ENCODE results near the gene CYP3A4. TPM values are rescaled to one million over a fixed set of nuclear protein-coding genes. Genes with fewer than 3 reads are reported as not detected.
"Not testable (repeated sequence)": the region's sequence is repeated elsewhere in the genome, so short reads cannot be mapped to it uniquely, and the experiment has no call there.

CYP3A4 gene
- total RNA-seq, 5 donors from 2014 or later (not counting 1 experiment from before 2014, with no cell fraction given): 0.16 to 0.66 (median 0.53) TPM; not detected in 2

- ChIA-PET POLR2A (no interaction called here), CTCF (no interaction called here)
- peaks cover 2 to 11% of the 10 kb centered on the region in 2 donors for H3K27me3 Mint-ChIP-seq
- DNase-seq (no peak), ATAC-seq (replicated peaks in 1 of 4) (no peak)
- Histone ChIP-seq H3K27ac (ENCODE audit: low read length) (no peak overlapping the region), H3K4me1 (ENCODE audit: control insufficient read depth in 1 of 2, extremely low read depth in 1 of 2, insufficient read depth in 2 of 2, low read length in 2 of 2) (peaks cover 0 to 2% of the 10 kb centered on the region in 2 experiments), H3K27me3 (replicated peaks in 1 of 2; ENCODE audit: control insufficient read depth in 2 of 2, extremely low read depth in 1 of 2, insufficient read depth in 2 of 2, low read length in 1 of 2) (peaks cover 0 to 3% of the 10 kb centered on the region in 2 experiments), H3K36me3 (ENCODE audit: control insufficient read depth in 2 of 2, extremely low read depth in 1 of 2, insufficient read depth in 1 of 2, low read length in 1 of 2) (no peaks in the 10 kb centered on the region), H3K9me3 (no peaks in the 10 kb centered on the region), H3K4me3 (ENCODE audit: control insufficient read depth in 1 of 2, extremely low read depth in 1 of 2, low read length in 1 of 2) (no peak overlapping the region)
- no peaks in the 10 kb centered on the region for H3K9me3 Mint-ChIP-seq
- H3K27ac Mint-ChIP-seq: no peak overlapping the region
- no peaks in the 10 kb centered on the region for H3K36me3 Mint-ChIP-seq
- peaks cover 0 to 19% (median 6%) of the 10 kb centered on the region in 3 donors for H3K4me1 Mint-ChIP-seq
- no CpG with 5 or more reads among the region's 4 CpGs for WGBS (ENCODE audit: insufficient coverage)
- H3K4me3 Mint-ChIP-seq: no peak overlapping the region
Observed at GRCh38 chr7:99789441-99790070, 5.6 kb upstream of the CYP3A4 start.

- peaks cover 0 to 19% (median 6%) of the 10 kb centered on the region in 3 donors for H3K4me1 Mint-ChIP-seq
- Histone ChIP-seq H3K27me3 (replicated peaks in 1 of 2; ENCODE audit: control insufficient read depth in 2 of 2, extremely low read depth in 1 of 2, insufficient read depth in 2 of 2, low read length in 1 of 2) (peaks cover 0 to 4% of the 10 kb centered on the region in 2 experiments), H3K9me3 (no peaks in the 10 kb centered on the region), H3K4me1 (ENCODE audit: control insufficient read depth in 1 of 2, extremely low read depth in 1 of 2, insufficient read depth in 2 of 2, low read length in 2 of 2) (peaks cover 0 to 2% of the 10 kb centered on the region in 2 experiments), H3K27ac (ENCODE audit: low read length) (no peak overlapping the region), H3K36me3 (ENCODE audit: control insufficient read depth in 2 of 2, extremely low read depth in 1 of 2, insufficient read depth in 1 of 2, low read length in 1 of 2) (no peaks in the 10 kb centered on the region), H3K4me3 (ENCODE audit: control insufficient read depth in 1 of 2, extremely low read depth in 1 of 2, low read length in 1 of 2) (no peak overlapping the region)
- ChIA-PET CTCF (no interaction called here), POLR2A (no interaction called here)
- no CpG with 5 or more reads among the region's 2 CpGs for WGBS (ENCODE audit: insufficient coverage)
- DNase-seq: peak in 1 of 35 experiments; percentile 3
- H3K36me3 Mint-ChIP-seq: no peaks in the 10 kb centered on the region
- H3K9me3 Mint-ChIP-seq: no peaks in the 10 kb centered on the region
- no peak overlapping the region for H3K27ac Mint-ChIP-seq
- H3K4me3 Mint-ChIP-seq: no peak overlapping the region
- ATAC-seq (replicated peaks in 1 of 4): no peak
- H3K27me3 Mint-ChIP-seq: peaks cover 6 to 16% of the 10 kb centered on the region in 2 donors
Observed at GRCh38 chr7:99788554-99788953, 4.6 kb upstream of the CYP3A4 start.

- H3K27me3 ChIP-seq (replicated peaks in 1 of 2; ENCODE audit: control insufficient read depth in 2 of 2, extremely low read depth in 1 of 2, insufficient read depth in 2 of 2, low read length in 1 of 2): peaks cover 0 to 4% of the 10 kb centered on the region in 2 experiments
- no peak overlapping the region for H3K27ac Mint-ChIP-seq
- H3K9me3 ChIP-seq: no peaks in the 10 kb centered on the region
- WGBS (ENCODE audit: insufficient coverage): 83% methylated on average over 1 of the region's 3 CpGs
- H3K4me1 Mint-ChIP-seq: peaks cover 0 to 19% (median 6%) of the 10 kb centered on the region in 3 donors
- H3K36me3 Mint-ChIP-seq: no peaks in the 10 kb centered on the region
- H3K27ac ChIP-seq (ENCODE audit: low read length): no peak overlapping the region
- ChIA-PET POLR2A (no interaction called here), CTCF (no interaction called here)
- ATAC-seq (replicated peaks in 1 of 4) (no peak), DNase-seq (no peak)
- H3K27me3 Mint-ChIP-seq: peaks cover 6 to 16% of the 10 kb centered on the region in 2 donors
- H3K4me3 ChIP-seq (ENCODE audit: control insufficient read depth in 1 of 2, extremely low read depth in 1 of 2, low read length in 1 of 2): no peak overlapping the region
- H3K4me1 ChIP-seq (ENCODE audit: control insufficient read depth in 1 of 2, extremely low read depth in 1 of 2, insufficient read depth in 2 of 2, low read length in 2 of 2): peaks cover 0 to 2% of the 10 kb centered on the region in 2 experiments
- H3K9me3 Mint-ChIP-seq: no peaks in the 10 kb centered on the region
- H3K36me3 ChIP-seq (ENCODE audit: control insufficient read depth in 2 of 2, extremely low read depth in 1 of 2, insufficient read depth in 1 of 2, low read length in 1 of 2): no peaks in the 10 kb centered on the region
- H3K4me3 Mint-ChIP-seq: no peak overlapping the region
Observed at GRCh38 chr7:99786726-99787335, 2.8 kb upstream of the CYP3A4 start.

- H3K27me3 ChIP-seq (replicated peaks in 1 of 2; ENCODE audit: control insufficient read depth in 2 of 2, extremely low read depth in 1 of 2, insufficient read depth in 2 of 2, low read length in 1 of 2); H3K9me3 ChIP-seq; H3K36me3 Mint-ChIP-seq; H3K9me3 Mint-ChIP-seq; POLR2A ChIA-PET; ATAC-seq (replicated peaks in 1 of 4); H3K4me3 ChIP-seq (ENCODE audit: control insufficient read depth in 1 of 2, extremely low read depth in 1 of 2, low read length in 1 of 2); H3K27ac ChIP-seq (ENCODE audit: low read length); CTCF ChIA-PET; H3K4me3 Mint-ChIP-seq; H3K36me3 ChIP-seq (ENCODE audit: control insufficient read depth in 2 of 2, extremely low read depth in 1 of 2, insufficient read depth in 1 of 2, low read length in 1 of 2); H3K4me1 ChIP-seq (ENCODE audit: control insufficient read depth in 1 of 2, extremely low read depth in 1 of 2, insufficient read depth in 2 of 2, low read length in 2 of 2); H3K27ac Mint-ChIP-seq; DNase-seq: not testable (repeated sequence)
- Mint-ChIP-seq H3K27me3 (peaks cover 6 to 16% of the 10 kb centered on the region in 2 donors), H3K4me1 (peaks cover 0 to 19% (median 6%) of the 10 kb centered on the region in 3 donors)
- WGBS (ENCODE audit: insufficient coverage): 94% methylated on average over 2 of the region's 3 CpGs
Observed at GRCh38 chr7:99785654-99786053, 1.7 kb upstream of the CYP3A4 start.

GRCh38 chr7:99782012-99782953 is 1.7 kb downstream of the CYP3A4 start:
- Histone ChIP-seq H3K36me3 (ENCODE audit: control insufficient read depth in 2 of 2, extremely low read depth in 1 of 2, insufficient read depth in 1 of 2, low read length in 1 of 2) (no peaks in the 10 kb centered on the region), H3K9me3 (no peaks in the 10 kb centered on the region), H3K4me1 (ENCODE audit: control insufficient read depth in 1 of 2, extremely low read depth in 1 of 2, insufficient read depth in 2 of 2, low read length in 2 of 2) (no peaks in the 10 kb centered on the region), H3K27me3 (replicated peaks in 1 of 2; ENCODE audit: control insufficient read depth in 2 of 2, extremely low read depth in 1 of 2, insufficient read depth in 2 of 2, low read length in 1 of 2) (peaks cover 0 to 4% of the 10 kb centered on the region in 2 experiments), H3K4me3 (ENCODE audit: control insufficient read depth in 1 of 2, extremely low read depth in 1 of 2, low read length in 1 of 2) (no peak overlapping the region), H3K27ac (ENCODE audit: low read length) (no peak overlapping the region)
- ATAC-seq (replicated peaks in 1 of 4) (no peak), DNase-seq (no peak)
- ChIA-PET CTCF (no interaction called here), POLR2A (no interaction called here)
- Mint-ChIP-seq H3K27me3 (peaks cover 10 to 19% of the 10 kb centered on the region in 2 donors), H3K4me1 (peaks cover 0 to 8% (median 0%) of the 10 kb centered on the region in 3 donors), H3K4me3 (no peak overlapping the region), H3K27ac (no peak overlapping the region), H3K9me3 (no peaks in the 10 kb centered on the region), H3K36me3 (no peaks in the 10 kb centered on the region)
- no CpG with 5 or more reads among the region's 5 CpGs for WGBS (ENCODE audit: insufficient coverage)

- Mint-ChIP-seq H3K27me3 (peaks cover 18 to 26% of the 10 kb centered on the region in 2 donors), H3K4me3 (no peak overlapping the region), H3K9me3 (no peaks in the 10 kb centered on the region), H3K27ac (no peak overlapping the region), H3K36me3 (no peaks in the 10 kb centered on the region), H3K4me1 (no peaks in the 10 kb centered on the region)
- Histone ChIP-seq H3K27me3 (replicated peaks in 1 of 2; ENCODE audit: control insufficient read depth in 2 of 2, extremely low read depth in 1 of 2, insufficient read depth in 2 of 2, low read length in 1 of 2) (peaks cover 0 to 4% of the 10 kb centered on the region in 2 experiments), H3K4me3 (ENCODE audit: control insufficient read depth in 1 of 2, extremely low read depth in 1 of 2, low read length in 1 of 2) (no peak overlapping the region), H3K27ac (ENCODE audit: low read length) (no peak overlapping the region), H3K36me3 (ENCODE audit: control insufficient read depth in 2 of 2, extremely low read depth in 1 of 2, insufficient read depth in 1 of 2, low read length in 1 of 2) (no peaks in the 10 kb centered on the region), H3K9me3 (no peaks in the 10 kb centered on the region), H3K4me1 (ENCODE audit: control insufficient read depth in 1 of 2, extremely low read depth in 1 of 2, insufficient read depth in 2 of 2, low read length in 2 of 2) (no peaks in the 10 kb centered on the region)
- no peak for ATAC-seq (replicated peaks in 1 of 4)
- no peak for DNase-seq
- WGBS (ENCODE audit: insufficient coverage): 100% methylated on average over 1 of the region's 1 CpG
- ChIA-PET POLR2A (no interaction called here), CTCF (no interaction called here)
Observed at GRCh38 chr7:99780588-99780987, 3.4 kb downstream of the CYP3A4 start.
